Stimulated activated CD4-positive, alpha-beta T cell treated with anti-CD3 and anti-CD28 coated beads, Interleukin-4, amount 100 ng/mL, for 4 hours (primary cell): Measurements from ENCODE around the gene BAIAP2.
"Not testable (repeated sequence)": the region's sequence is repeated elsewhere in the genome, so short reads cannot be mapped to it uniquely, and the experiment has no call there.

ENCODE experiments used
- DNase-seq, 2 experiments: peaks; one replicate each; pipeline ENCODE4 v3.0.0-alpha.2; 2020

Gene BAIAP2

DNA sequence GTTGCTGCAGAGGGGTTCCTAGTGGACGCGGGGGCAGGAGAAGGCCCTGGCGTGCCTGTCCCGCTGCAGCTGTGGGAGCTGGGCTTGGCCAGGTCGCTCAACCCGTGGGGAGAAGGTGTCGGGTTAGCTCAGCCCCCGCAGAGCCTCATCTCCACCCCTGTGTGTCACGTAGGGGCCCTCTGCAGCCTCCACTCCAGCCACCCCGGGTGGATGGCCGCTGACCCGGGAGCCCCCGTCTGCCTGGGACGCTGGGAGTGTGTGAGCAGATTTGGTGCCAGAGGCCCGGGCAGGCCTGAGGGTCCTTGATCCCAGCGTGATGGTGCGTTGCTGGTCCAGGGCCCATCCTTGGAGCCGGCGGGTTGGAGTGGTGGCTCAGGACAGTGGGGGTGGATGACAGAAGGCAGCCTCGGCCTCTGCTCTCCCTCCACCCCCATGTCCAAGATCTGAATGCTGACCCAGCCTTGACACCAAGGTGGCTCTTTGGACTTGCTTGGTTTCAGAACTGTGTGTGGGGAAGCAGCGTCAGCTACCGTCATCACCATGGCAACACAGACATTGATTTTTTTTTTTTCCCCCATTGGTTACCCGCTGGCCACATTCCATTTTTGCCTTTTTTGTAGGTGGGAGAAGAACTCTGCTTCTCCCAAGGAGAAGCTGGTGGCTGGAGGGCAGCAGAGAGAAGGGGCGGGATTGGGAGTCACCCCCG lies 35.7 kb downstream of the BAIAP2 start:
- DNase-seq: no peak

DNA sequence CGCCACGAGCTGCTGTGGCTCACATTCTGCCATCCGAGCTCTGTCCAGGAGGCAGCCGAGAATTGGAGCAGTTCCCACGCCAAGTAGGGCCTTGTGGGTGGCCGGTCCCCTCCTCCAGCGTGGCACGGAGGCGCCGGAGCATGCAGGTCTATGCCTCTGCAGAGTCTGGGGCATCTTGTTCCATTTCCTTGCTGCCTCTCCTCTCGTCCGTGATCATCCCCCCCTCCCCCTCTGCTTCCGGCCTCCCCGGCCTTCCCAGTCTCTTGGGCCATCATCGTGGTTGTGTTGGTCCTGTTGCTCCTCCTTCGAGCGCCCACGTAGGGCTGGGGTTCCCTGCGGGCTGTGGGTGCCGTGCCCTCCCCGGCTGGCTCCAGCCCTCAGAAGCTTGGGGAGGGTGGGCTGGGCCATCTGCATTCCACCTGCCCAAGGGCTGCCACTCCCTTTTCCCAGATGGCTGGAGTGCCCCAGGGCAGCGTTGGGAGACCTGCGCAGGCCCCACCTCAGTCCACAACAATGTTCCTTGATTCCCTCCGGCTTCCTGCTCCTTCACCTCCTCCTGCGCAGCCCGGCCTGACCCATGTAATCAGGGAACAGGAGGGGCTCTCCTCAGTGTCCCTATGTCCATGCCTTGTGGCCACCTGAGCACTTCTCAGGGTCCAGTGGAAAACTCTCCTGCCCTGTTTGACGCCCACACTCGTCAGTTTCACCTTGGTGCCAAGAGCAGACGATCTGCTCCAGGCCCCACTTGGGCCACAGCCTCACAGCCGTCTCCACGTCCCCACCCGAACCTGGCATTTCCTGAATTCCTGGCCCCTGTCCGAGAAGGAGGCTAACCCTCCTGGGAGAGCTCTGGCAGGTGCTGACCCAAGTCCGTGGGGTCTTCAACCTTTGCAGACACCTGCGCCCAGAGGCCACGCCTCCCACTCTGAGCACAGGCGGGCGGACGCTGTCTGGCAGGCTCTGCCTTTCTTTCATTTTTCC lies 37.1 kb downstream of the BAIAP2 start:
- DNase-seq: no peak

DNA sequence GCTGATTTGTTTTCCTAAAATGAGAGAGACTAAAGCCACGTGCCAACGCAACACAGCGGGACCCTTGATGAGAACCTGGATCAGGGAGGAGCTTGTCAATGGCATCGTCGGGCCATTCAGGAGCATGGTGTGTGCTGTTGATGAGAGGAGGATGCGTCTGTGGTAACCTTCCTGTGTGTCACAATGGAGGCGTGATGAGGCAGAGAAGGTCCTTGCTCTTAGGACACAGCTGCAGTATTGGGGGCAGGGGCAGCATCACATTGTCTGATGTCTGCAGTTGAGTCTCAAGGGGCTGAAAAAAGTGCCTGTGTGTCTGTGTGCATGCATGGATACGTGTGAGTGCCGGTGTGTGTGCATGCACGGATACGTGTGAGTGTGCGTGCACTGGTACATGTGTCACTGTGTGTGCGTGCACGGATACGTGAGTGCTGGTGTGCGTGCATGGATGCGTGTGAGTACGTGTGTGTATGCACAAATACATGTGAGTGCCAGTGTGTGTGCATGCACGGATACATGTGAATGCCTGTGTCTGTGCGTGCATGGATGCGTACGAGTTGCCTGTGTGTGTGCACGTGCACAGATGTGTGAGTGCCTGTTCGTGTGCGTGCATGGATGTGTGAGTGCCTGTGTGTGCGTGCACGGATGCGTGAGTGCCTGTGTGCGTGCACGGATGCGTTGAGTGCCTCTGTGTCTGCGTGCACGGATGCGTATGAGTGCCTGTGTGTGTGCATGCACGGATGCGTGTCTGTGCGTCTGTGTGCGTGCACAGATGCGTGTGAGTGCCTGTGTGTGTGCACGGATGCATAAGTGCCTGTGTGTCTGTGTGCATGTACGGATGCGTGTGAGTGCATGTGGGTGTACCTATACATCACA lies 39.3 kb downstream of the BAIAP2 start:
- no peak for DNase-seq

DNA sequence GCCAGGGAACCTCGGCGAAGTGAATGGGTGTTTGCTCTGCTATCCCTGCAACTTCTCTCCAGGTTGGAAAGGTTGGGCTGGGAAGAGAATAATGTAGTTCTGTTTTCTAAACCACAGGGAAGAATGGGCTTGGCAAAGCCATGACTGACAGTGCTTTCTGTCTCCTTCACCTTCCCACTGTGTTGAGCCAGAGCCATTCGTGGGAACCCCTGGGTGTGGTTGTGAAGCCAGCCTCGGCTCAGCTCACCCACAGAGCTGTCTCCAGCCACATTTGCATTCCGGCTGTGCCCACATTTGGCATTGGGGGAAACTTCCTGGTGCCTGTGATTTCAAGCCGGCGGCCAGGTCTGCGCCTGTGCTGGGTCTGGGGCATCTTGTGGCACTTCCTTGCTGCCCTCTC lies 39.9 kb downstream of the BAIAP2 start:
- DNase-seq: no peak

DNA sequence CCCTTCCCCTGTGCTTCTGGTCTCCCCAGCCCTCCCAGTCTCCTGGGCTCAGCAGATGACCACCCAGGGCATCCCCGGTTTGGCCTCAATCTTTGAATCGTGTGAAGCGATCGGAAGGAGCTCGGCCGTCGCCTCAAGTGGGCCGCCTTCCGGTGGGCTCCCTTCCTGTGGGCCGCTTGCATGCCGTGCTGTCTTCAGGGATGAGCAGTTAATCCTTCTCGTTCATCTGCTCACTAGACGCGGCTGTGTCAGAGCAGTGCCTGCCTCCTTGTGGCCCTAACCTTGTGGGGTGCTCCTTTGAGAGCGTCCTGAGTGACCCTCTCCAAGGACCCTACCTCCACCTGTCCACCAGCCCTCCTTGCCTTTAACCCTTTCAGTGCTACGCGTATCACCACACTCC lies 40.4 kb downstream of the BAIAP2 start:
- DNase-seq: no peak

DNA sequence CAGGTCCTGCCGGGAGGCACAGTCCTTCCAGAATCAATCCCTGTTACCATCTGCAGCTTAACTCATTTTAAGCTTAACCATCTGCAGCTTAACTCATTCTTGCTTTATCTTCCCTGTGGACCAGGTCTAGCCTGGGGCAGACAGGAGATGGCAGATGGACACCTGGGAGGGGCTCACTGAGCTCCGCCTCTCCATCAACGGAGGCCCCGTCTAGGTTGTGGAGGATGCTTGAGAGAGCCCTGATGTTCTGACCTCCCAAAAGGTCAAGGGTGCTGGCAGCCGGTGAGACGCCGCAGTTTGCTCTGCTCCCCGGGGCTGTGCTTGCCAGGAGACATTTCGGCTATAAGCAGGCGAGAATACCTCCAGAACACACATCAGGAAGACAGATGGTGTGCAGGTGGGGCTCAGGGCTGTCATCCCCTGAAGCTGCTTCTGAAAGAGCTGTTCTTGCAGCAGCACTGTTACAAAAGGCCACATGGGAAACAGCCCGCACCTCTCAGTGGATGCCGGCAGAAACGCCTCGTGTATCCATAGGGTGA lies 41.3 kb downstream of the BAIAP2 start:
- DNase-seq: no peak

DNA sequence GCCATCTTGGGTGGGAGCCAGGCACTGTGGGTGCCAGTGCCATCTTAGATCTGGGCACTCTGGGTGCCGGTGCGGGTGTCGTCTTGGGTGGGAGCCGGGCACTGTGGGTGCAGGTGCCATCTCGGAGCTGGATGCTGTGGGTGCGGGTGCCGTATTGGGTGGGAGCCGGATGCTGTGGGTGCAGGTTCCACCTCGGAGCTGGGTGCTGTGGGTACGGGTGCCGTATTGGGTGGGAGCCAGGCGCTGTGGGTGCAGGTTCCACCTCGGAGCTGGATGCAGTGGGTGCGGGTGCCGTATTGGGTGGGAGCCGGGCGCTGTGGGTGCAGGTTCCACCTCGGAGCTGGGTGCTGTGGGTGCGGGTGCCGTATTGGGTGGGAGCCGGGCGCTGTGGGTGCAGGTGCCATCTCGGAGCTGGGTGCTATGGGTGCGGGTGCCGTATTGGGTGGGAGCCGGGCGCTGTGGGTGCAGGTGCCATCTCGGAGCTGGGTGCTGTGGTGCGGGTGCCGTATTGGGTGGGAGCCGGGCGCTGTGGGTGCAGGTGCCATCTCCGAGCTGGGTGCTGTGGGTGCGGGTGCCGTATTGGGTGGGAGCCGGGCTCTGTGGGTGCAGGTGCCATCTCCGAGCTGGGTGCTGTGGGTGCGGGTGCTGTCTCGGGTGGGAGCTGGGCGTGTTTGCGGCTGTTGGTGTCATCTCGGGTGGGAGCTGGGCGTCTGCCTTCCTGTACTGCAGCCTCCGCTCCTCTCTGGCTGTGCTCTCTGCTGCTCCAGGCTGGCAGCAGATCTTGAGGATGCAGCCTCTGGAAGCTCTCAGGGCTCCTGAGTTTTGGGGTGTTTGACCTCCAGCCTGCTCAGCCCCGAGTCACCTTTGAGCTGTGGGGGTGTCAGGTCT lies 43.3 kb downstream of the BAIAP2 start:
- not testable (repeated sequence) for DNase-seq

DNA sequence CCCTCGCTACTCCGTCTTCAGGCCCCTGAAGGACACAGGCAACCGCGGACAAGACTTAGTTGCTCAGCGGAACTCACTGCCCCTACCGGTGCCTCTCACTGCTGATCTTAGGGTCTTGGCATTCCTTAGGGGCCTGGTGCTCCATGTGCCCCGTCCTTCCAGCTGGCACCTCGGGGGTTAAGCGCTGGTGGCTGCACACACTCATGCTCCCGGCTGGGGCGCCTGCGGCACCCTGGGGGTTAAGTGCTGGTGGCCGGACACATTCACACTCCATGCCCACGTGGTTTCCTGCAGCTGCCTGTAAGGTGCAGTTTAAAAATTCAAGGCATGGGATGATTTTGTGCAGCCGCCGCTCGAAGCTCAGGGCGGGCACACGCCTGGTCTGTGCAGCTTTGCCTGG lies 45.1 kb downstream of the BAIAP2 start:
- DNase-seq: no peak

DNA sequence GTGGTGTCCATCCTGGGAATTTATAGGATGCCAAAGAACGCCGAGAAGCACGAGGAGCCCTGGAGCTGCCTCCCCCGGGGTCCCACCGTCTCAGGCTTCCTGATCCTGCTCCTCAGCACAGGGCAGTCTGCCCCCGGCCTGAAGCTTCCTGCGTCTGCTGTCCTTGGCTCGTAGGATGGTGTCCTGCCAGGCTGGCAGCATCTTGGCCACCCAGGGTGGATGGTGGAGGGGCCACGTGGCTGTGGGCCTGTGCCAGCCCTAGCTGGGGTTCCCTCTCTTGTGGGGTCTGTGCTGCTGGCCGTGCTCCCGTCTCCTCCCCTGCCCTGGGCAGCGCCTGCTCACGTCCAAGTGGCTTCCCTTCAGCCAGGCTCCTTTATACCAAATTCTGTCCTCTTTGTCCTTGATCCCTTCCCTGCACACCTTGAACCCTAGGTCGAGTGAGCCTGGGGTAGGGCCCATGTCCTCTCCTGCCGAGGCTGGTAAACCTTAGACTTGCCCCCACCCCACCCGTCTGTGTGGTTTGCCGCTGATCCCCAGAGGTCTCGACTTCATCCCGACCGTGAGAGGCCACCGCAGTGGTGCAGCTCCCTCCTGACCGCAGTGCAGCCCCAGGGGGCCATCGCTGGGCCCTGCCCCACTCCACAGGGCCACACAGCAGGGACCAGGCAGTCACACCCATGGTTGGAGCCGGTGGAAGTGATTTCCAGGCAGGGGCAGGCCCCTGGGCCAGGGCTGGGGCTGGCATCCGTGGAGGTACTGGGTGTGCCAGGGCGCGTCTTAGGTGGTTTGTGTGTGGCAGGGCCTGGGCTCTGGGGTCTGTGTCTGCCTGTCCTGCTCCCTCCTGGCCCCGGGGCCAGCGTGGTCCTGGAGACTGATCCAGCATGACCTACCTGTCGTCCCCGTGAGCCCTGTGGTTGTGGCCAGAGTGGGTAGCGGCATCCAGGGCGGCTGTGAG lies 46.5 kb downstream of the BAIAP2 start:
- DNase-seq: no peak

DNA sequence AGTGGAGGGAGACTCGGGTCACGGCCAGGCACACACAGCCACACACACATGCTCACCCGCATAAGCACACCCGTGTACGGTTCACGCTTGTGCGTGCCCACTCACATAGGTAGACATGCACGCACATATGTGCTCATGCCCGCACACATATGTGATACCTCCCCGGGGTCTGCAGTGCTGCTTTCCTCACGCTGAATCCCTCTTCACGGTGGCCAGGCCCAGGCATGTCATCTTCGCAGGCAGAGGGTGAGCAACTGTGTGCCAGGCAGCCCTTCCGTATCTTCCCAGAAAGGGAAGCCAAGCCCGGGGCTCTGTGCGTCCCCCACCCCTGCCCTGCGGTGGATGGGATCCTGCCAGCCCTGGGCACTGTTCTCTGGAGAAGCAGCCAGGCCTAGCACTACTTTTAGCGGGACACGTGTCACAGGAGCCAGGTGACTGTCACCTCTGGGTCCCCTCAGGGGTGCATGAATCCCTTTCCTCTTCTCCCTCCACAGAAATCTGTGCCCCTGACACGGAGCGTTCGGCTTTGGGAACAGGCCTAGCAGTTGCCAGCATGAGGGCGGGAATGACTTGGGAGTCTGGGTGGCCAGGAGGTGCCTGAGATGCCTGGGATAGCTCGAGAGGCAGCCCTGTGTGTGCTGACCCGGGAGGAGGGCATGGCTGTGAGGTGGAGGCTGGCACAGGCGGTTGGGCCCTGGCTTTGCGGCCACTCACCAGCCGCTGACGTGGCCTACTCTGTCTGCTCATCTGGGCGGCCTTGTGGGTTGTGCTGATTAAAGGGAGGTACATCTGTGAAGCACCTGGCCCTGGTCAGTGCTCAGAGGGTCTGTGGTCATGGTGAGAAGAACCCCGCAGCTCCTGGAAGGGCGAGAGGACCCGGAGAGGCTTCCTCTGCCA lies 47.5 kb downstream of the BAIAP2 start:
- DNase-seq: no peak

DNA sequence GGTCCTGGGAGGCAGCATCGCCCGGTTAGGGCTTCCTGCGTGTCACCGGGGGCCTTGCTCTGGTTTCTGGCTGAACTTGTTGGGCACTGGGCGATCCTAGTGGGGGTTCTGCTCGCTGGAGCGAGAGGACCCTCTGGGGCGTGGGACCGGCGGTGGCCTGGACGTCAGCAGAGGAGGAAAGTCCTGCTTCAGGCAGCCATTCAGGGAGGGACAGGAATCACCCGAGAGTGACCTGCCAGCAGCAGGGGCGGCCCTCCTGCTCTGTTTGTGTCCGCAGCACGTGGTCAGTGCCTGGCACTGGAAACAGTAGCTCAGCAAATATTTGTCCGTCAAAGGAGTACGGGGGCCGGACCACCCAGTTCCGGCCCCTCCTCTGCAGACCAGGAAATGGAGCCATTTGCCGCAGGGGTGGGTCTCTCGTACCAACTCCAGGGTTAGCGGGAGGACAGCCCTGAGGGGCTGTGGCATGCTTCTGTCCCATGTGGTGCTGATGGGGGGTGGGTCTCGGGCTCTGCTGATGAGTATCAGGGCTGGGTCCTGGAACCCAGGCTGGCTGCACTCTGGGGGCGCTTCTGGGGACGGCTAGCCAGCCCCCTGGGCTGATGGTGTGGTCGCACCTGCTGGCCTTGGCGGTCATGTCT lies 48.3 kb downstream of the BAIAP2 start:
- DNase-seq: no peak

DNA sequence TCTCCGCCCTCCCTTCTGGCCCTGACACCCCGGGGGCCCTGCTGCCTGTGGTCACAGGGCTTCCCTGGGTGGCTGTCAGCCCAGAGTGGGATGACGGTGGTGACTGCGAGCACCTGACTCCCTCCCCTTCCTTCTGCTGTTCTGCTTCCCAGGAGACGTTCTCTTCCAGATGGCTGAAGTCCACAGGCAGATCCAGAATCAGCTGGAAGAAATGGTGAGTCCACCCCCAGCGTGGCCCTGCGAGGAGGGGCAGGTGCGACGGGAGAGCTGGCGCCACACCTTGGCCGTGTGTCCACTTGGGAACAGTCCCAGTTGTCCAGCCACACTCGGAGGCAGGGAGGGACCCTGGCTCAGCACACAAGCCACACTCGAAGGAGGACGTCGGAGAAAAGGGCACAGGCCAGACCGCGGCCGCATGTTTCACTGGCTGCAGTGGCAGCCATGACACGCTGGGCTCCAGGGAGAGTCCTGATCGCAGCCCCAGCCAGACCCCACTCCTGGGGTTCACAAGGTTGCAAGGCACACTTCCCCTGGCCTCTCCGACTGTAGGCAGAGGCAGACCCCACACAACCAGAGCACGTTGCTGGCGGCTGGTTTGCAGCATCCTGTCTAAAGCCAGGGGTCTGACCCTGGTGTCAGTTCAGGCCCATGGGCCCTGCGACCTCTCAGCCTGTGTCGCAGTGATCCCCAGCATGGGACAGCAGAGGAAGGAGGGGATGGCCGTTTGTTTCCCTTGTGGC lies 49.9 kb downstream of the BAIAP2 start:
- no peak for DNase-seq

DNA sequence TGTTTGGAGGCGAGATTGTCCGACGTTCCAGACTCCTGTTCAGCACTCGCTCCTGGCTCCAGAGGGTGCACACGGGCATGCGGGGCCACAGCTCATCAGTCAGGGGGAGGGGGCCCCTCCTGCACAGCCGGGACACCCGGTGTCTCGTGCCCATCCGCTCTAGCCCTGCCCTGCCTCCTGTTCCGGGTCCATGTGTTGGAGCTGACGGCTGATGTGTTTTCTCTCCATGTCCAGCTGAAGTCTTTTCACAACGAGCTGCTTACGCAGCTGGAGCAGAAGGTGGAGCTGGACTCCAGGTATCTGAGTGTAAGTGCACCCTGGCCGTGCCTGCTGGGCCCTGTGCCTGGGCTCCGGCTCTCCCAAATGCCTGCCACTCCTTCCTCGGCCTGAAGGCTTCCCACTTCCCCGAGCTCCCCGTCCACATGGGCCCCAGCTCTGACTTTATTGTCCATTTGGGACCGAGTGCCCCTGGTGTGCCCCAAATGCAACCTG lies 50.5 kb downstream of the BAIAP2 start:
- no peak for DNase-seq

DNA sequence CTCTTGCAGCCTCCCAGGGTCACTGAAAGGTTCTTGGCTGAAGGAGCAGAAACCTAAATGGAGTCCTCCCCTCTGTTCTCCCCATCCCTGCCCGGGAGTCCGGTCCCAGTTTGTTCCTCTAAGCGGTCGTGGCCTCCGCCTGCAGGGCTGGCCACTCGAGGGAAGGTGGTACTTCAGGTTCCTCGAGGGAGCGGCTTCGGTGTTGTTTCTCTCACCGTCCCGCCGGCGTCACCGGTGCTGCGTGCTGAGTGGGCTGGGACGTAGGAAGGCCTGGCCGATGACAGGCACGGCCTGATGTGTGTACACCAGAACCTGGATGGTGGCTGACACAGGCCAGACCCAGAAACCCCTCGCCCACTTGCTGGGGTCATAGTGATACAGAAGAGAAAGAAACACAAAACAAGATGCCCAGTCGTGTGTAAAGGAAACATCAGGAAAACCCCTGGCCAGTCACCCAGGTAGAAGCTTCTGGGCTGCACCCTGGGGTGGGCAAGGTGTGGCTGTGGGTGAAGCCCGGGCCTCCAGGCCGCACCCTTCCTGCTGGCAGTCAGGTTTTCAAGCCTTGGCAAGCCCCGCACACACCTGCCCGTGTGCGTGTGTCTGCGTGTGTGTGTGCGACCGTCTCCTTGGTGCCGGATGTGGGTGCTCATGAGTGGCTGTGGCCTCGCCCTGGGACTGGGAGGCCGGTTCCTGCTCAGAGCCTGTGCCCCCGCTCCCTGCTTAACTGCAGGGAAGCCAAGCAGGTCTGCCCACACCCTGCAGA lies 52.0 kb downstream of the BAIAP2 start:
- no peak for DNase-seq

DNA sequence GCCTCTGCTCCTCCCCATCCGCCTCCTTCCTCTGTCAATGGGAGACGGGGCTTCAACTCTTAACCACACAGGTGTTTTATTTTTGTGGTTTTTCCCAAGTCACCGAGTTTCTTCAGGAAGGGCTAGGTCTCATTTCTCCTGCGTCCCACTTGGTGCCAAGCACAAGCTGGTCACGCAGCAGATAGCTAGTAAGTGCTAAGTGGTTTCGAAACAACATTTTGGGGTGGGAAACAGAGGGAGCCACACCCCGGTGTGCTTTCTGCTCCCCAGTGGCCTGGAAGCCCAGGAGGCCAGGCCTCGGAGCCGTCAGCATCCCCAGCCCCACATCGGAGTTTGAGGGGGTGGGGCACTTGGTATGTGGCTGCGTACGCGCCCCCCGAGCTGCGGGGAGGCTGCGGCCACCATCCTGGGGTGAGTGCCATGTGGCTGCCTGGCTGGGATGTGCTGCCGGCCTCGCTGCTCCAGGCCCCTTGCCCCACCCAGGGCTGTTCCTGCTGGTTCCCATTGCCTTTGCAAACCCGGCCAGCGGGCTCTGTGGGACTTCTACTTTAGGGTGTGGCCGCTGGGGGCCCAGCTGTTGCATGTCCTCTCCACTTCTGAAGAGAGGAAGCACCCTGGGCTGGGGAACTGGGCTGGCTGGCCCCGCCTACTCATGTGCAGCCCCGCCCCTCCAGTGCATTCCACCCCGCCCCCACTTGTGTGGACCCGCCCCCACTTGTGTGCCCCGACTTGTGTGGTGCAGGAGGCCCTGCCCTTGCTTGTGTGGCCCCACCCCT lies 55.6 kb downstream of the BAIAP2 start:
- DNase-seq: peak in 1 of 2 experiments; percentile 25

DNA sequence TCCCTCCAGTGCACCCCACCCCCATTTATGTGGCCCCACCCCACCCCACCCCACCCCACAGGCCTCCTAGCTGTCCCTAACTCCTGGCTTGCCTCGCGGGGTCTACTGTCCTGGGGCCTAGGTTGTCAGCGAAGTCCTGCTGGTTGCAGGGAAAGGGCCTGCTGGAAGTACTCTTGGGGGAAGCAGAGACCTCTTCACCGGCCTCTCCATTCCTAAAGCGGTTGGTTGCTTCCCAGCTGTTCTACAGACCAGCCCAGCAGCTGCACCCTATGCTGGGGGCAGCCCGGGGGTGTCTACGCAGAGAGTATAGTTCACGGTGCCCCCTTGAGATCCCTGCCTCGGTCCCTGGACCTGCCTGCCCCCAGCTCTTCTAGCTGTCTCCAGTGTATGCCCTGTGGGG lies 56.2 kb downstream of the BAIAP2 start:
- no peak for DNase-seq
